Prostate gland (tissue), 2 donors: Measurements from ENCODE around the gene ATP9A. TPM values are rescaled to one million over a fixed set of nuclear protein-coding genes. Genes with fewer than 3 reads are reported as not detected.
"Not testable (repeated sequence)": the region's sequence is repeated elsewhere in the genome, so short reads cannot be mapped to it uniquely, and the experiment has no call there.

Experiments
- DNase-seq: peaks from one replicate; pipeline ENCODE4 v3.0.0-alpha.2; 2019; ENCODE audit warnings: low spot score
- H3K27ac ChIP-seq, 2 donors: fragments of 200-600 bp; sonication (generic); 2 replicates each; pipeline ENCODE4 v1.5.1; 2017 to 2019
- H3K27me3 ChIP-seq: fragments of 200-600 bp; sonication (generic); replicated peaks from 2 replicates; pipeline ENCODE4 v1.5.1; 2019; ENCODE audit not compliant: insufficient read depth
- H3K36me3 ChIP-seq, 2 donors: fragments of 200-600 bp; sonication (generic); 1 replicate in 1 of 2; 2 replicates in 1 of 2; pipeline versions ENCODE4 v1.5.1 to v1.8.1; 2017 to 2019
- H3K4me1 ChIP-seq: fragments of 200-600 bp; sonication (generic); replicated peaks from 2 replicates; pipeline ENCODE4 v1.5.1; 2019
- H3K4me3 ChIP-seq, 2 donors: fragments of 200-600 bp; sonication (generic); 2 replicates each; pipeline ENCODE4 v1.5.1; 2017 to 2019
- H3K9me3 ChIP-seq: fragments of 200-600 bp; sonication (generic); 2 replicates; pipeline ENCODE4 v1.5.1; 2017
- POLR2A ChIP-seq: fragments of 450-650 bp; IDR thresholded peaks from one replicate; pipeline ENCODE4 v1.6.1; 2016; ENCODE audit warnings: antibody characterized with exemption, mild to moderate bottlenecking
- POLR2AphosphoS5 ChIP-seq: sonication (generic); formaldehyde crosslinking; IDR thresholded peaks from one replicate; pipeline ENCODE4 v1.6.1; 2017; ENCODE audit warnings: antibody characterized with exemption
- WGBS: methylation state at CpG from one replicate; pipeline ENCODE4 v1.1.5; 2018; 5-methylcytosine and 5-hydroxymethylcytosine counted together
- intact Hi-C: fragments of 100-400 bp; cut with DNase I; formaldehyde crosslinking; loops from one replicate; pipeline ENCODE4 v1.14.2; 2022
- total RNA-seq, 2 donors: library from RNA; depleted of rRNA; stranded (reverse); fragments of >200 nt; gene quantifications; one replicate each; pipeline ENCODE4 v1.1.0, GENCODE V29; 2016
- TF ChIP-seq, protein P1 (sequence below), 4 experiments: fragments of 200-600 bp in 2 of 4; fragments of 450-650 bp in 2 of 4; sonication (generic) in 2 of 4; IDR thresholded peaks; 1 replicate in 3 of 4; 2 replicates in 1 of 4; pipeline ENCODE4 v1.5.1; 2016 to 2019; ENCODE audit warnings: antibody characterized with exemption in 4 of 4, mild to moderate bottlenecking in 2 of 4, moderate library complexity in 2 of 4

The ATP9A gene
- total RNA-seq, 2 donors from 2014 or later = 35.1 to 118 TPM

DNA sequence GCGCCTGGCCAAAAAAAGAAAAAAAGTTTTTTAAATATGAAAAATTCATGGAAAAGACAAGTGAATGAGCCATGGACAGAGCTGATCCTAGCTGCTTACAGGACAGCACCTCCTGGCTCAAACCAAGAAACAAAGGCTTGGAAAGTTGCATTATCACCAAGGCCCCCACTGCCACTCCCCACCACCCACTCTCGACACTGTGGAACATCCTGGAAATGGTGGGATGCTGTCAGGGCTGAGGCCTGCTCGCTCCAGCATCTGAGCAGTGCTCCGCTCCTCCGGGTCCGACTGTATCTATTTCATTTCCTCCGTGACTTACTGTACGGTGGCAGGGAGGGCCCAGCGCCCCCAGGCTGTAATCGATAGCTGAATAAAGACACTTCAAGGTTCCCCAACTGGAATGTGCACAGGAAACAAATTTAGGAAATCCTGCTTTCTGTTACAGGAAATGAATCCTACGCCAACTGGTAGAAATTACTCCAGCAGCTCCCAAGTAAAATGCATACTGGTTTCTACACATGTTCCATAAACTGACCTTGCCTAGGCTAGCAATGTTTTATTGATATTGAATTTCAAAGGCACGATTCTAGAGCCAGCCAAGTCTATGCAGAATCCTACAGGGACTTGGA is 116.2 kb downstream of the ATP9A start:
- no peaks in the 10 kb centered on the region for H3K36me3 ChIP-seq

DNA sequence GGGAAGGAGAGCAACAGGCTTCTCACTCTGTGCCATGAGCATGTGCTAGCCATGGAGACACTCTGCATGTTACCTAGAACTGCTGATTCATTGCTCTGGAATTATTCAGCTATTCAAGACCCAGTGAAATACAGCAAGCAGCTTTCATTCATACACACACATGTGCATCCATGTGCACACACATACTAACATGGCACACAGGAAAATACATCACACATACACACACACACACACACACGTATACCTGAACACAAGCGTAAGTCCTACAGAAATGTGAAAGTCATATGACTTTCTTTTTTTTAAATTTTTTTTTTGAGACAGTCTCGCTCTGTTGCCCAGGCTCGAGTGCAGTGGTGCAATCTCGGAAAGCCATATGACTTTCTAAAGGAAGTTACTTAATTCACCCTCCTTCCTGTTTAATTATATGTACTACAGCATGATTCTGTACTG is 117.5 kb downstream of the ATP9A start:
- no peak overlapping the region for H3K4me3 ChIP-seq
- H3K9me3 ChIP-seq = no peaks in the 10 kb centered on the region
- DNase-seq = no peak
- no peaks in the 10 kb centered on the region for H3K4me1 ChIP-seq
- H3K27ac ChIP-seq = no peak overlapping the region
- no peaks in the 10 kb centered on the region for H3K36me3 ChIP-seq
- intact Hi-C loops = no loop called here
- TF ChIP-seq, protein P1, sequence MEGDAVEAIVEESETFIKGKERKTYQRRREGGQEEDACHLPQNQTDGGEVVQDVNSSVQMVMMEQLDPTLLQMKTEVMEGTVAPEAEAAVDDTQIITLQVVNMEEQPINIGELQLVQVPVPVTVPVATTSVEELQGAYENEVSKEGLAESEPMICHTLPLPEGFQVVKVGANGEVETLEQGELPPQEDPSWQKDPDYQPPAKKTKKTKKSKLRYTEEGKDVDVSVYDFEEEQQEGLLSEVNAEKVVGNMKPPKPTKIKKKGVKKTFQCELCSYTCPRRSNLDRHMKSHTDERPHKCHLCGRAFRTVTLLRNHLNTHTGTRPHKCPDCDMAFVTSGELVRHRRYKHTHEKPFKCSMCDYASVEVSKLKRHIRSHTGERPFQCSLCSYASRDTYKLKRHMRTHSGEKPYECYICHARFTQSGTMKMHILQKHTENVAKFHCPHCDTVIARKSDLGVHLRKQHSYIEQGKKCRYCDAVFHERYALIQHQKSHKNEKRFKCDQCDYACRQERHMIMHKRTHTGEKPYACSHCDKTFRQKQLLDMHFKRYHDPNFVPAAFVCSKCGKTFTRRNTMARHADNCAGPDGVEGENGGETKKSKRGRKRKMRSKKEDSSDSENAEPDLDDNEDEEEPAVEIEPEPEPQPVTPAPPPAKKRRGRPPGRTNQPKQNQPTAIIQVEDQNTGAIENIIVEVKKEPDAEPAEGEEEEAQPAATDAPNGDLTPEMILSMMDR (IDR thresholded peaks at IDR 0.05) = no peak
- TF ChIP-seq POLR2AphosphoS5 (no peak), POLR2A (no peak)
- WGBS = 66% methylated on average over 5 of the region's 5 CpGs
- no peaks in the 10 kb centered on the region for H3K27me3 ChIP-seq

More for the DNA sequence above, 116.2 kb downstream of the ATP9A start:
- no peaks in the 10 kb centered on the region for H3K27me3 ChIP-seq
- no peaks in the 10 kb centered on the region for H3K4me1 ChIP-seq
- no peak overlapping the region for H3K4me3 ChIP-seq
- intact Hi-C loops = no loop called here
- DNase-seq = no peak
- 50% methylated on average over 12 of the region's 12 CpGs for WGBS
- H3K27ac ChIP-seq = no peak overlapping the region
- TF ChIP-seq, protein P1 (IDR thresholded peaks at IDR 0.05) = no peak
- no peak for TF ChIP-seq POLR2AphosphoS5
- TF ChIP-seq POLR2A = no peak
- no peaks in the 10 kb centered on the region for H3K9me3 ChIP-seq

DNA sequence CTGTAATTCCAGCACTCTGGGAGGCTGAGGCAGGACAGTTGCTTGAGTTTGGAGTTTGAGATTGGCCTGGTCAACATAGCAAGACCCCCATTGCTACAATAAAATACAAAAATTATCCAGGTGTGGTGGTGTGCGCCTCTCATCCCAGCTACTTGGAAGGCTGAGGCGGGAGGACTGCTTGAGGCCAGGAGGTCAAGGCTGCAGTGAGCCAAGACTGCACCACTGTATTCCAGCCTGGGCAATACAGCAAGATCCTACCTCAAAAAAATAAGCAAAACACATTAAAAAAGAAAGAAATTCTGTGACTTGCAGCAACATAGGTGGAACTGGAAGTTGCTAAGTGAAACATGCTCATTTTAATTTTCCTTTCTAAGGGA is 119.6 kb downstream of the ATP9A start:
- intact Hi-C loops = no loop called here
- H3K9me3 ChIP-seq = no peaks in the 10 kb centered on the region
- TF ChIP-seq, protein P1 (IDR thresholded peaks at IDR 0.05) = no peak
- TF ChIP-seq POLR2A = no peak
- TF ChIP-seq POLR2AphosphoS5 = no peak
- no peak overlapping the region for H3K27ac ChIP-seq
- H3K4me1 ChIP-seq = no peaks in the 10 kb centered on the region
- no peaks in the 10 kb centered on the region for H3K36me3 ChIP-seq
- no peaks in the 10 kb centered on the region for H3K27me3 ChIP-seq
- DNase-seq = no peak
- no peak overlapping the region for H3K4me3 ChIP-seq
- WGBS = 100% methylated on average over 2 of the region's 2 CpGs

DNA sequence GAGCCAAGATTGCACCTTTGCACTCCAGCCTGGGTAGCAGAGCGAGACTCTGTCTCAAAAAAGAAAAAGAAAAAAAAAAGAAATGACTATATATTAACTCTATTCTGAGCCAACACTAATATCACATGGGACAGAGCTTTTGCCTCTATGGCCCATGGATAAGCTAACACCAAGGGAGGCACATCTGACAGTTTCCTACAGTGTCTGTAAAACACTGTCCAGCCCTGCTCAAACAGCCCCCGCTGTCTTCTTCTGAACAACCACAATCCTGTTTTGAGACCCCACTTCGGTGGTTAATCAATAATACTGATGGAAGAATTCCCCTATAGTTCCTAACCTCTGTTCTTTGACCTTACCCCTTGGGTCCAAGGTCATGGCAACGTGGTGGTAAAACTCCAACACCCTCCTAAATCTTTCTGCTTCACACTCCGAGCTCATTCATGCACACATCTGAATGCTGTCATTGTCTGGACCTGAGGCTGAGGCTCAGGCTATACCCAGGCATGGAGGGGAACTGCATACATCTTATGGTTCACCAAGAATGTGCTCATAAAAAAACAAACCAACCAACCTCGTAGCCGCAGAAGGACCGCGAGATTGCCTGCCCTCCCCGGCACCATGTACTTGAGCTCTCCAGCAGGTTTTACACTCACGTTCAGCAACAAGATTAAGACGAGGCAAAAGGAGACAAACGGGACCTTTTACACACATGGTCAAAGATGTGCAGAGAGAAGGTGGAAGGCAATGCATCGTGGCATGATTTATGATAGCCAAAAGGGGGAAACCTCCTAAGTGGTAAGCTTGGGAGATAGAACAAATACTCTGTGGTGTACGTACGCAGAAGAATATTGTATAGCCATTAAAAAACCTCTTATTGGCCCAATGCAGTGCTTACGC is 120.3 kb downstream of the ATP9A start:
- H3K27me3 ChIP-seq = no peaks in the 10 kb centered on the region
- H3K36me3 ChIP-seq = no peaks in the 10 kb centered on the region
- H3K4me1 ChIP-seq = no peaks in the 10 kb centered on the region
- DNase-seq = no peak
- no peak overlapping the region for H3K4me3 ChIP-seq
- TF ChIP-seq POLR2A = no peak
- TF ChIP-seq POLR2AphosphoS5 = no peak
- TF ChIP-seq, protein P1 (IDR thresholded peaks at IDR 0.05) = no peak
- intact Hi-C loops = no loop called here
- H3K9me3 ChIP-seq = no peaks in the 10 kb centered on the region
- 73% methylated on average over 17 of the region's 17 CpGs for WGBS
- no peak overlapping the region for H3K27ac ChIP-seq

DNA sequence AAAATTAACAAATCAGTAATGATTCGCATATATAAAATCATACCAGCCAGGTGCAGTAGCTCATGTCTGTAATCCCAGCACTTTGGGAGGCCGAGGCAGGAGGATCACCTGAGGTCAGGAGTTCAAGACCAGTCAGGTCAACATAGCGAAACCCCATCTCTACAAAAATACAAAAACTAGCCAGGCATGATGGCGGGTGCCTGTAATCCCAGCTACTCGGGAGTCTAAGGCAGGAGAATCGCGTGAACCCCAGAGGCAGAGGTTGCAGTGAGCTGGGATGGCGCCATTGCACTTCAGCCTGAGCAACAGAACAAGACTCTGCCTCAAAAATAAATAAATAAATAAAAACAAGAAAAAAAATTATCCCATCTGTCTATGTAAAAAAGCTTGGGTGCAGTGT is 124.4 kb downstream of the ATP9A start:
- H3K36me3 ChIP-seq, intact Hi-C loops, H3K27me3 ChIP-seq, H3K9me3 ChIP-seq, H3K4me3 ChIP-seq, H3K4me1 ChIP-seq, DNase-seq, H3K27ac ChIP-seq: not testable (repeated sequence)
- WGBS = 93% methylated on average over 8 of the region's 8 CpGs
